ENCODE data around the gene NFE2L2. TPM values are rescaled to one million over a fixed set of nuclear protein-coding genes. Genes with fewer than 3 reads are reported as not detected.

Gene NFE2L2
- total RNA-seq, 1 experiment from 2014 or later = 24.2 TPM

DNA sequence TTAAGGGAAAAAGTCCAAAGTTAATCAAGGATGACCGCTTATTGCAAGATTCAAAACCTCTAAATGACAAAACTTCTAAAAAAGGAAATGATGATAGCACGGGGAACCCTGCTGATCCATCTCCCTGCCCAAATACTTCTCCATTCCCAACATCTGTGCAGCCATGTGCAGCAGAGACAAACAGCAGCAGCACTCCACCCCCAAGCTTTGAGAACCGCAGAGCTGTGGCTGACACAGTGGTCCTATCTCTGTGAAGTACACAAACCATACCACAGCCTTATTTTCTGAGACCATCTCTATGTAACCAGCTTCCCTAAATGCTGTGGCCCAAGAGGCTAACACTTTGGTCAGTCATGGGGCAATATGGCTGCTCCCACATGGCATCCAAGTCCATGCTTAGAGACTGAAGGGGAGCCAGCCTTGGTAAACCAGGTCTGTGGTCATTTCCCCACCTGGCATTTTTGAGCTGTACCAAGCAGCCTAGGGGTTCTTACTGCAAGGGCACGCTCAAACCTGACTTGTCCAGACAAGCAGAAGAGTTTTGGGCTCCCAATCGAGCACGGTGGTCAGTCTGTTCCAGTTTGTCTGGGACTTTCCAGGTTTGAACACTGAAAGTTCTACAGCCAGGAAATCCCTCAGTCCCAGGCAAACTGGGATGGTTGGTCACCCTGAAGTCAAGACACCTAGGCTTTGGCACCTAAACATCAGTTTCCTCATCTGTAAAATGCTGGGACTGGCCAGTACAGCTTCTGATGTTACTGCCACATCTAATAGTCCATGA lies 17.1 kb upstream of the NFE2L2 start:
- ATAC-seq (no peak), DNase-seq (no peak)
- no peaks in the 10 kb centered on the region for H4K20me1 ChIP-seq (ENCODE audit: low read length)
- H3F3A ChIP-seq (ENCODE audit: low read length, unreplicated experiment) = no peaks in the 10 kb centered on the region
- intact Hi-C loops (cut with micrococcal nuclease) = no loop called here
- H3K36me3 ChIP-seq (ENCODE audit: low read depth, low read length) = no peaks in the 10 kb centered on the region
- no peaks in the 10 kb centered on the region for H3K9me2 ChIP-seq (replicated peaks; ENCODE audit: low read length)
- H3K79me2 ChIP-seq (ENCODE audit: low read length) = no peaks in the 10 kb centered on the region
- no peaks in the 10 kb centered on the region for H3K9me3 ChIP-seq (ENCODE audit: low read length)
- no peak overlapping the region for H3K4me2 ChIP-seq (ENCODE audit: low read length)
- no peak overlapping the region for H3K4me3 ChIP-seq (ENCODE audit: low read length)
- no TSS peak for BruUV-seq (replicated peaks)
- H3K27ac ChIP-seq (ENCODE audit: low read length) = no peak overlapping the region
- no peak overlapping the region for H2AFZ ChIP-seq (ENCODE audit: low read length)
- TF ChIP-seq EZH2phosphoT487 (IDR thresholded peaks at IDR 0.05; ENCODE audit: borderline replicate concordance, low read length) (no peak), EZH2 (IDR thresholded peaks at IDR 0.05; ENCODE audit: low read length, unreplicated experiment) (no peak)
- TF ChIP-seq, protein P1, sequence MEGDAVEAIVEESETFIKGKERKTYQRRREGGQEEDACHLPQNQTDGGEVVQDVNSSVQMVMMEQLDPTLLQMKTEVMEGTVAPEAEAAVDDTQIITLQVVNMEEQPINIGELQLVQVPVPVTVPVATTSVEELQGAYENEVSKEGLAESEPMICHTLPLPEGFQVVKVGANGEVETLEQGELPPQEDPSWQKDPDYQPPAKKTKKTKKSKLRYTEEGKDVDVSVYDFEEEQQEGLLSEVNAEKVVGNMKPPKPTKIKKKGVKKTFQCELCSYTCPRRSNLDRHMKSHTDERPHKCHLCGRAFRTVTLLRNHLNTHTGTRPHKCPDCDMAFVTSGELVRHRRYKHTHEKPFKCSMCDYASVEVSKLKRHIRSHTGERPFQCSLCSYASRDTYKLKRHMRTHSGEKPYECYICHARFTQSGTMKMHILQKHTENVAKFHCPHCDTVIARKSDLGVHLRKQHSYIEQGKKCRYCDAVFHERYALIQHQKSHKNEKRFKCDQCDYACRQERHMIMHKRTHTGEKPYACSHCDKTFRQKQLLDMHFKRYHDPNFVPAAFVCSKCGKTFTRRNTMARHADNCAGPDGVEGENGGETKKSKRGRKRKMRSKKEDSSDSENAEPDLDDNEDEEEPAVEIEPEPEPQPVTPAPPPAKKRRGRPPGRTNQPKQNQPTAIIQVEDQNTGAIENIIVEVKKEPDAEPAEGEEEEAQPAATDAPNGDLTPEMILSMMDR (conservative IDR thresholded peaks at IDR 0.05; ENCODE audit: low read depth, low read length) = no peak
- ChIA-PET POLR2A (ENCODE audit: unreplicated experiment) (no interaction called here), CTCF (no interaction called here)
- no peaks in the 10 kb centered on the region for H3K4me1 ChIP-seq (ENCODE audit: insufficient read depth, low read length)
- no peaks in the 10 kb centered on the region for H3K27me3 ChIP-seq (ENCODE audit: low read length)
- no peak overlapping the region for H3K9ac ChIP-seq (ENCODE audit: low read length)

- Histone ChIP-seq H3K4me2 (ENCODE audit: low read length) (no peak overlapping the region), H3K27ac (ENCODE audit: low read length) (no peak overlapping the region), H3K79me2 (ENCODE audit: low read length) (no peaks in the 10 kb centered on the region), H2AFZ (ENCODE audit: low read length) (no peak overlapping the region), H3K27me3 (ENCODE audit: low read length) (no peaks in the 10 kb centered on the region), H3K4me1 (ENCODE audit: insufficient read depth, low read length) (no peaks in the 10 kb centered on the region), H3K9me3 (ENCODE audit: low read length) (no peaks in the 10 kb centered on the region), H3K9ac (ENCODE audit: low read length) (no peak overlapping the region), H3F3A (ENCODE audit: low read length, unreplicated experiment) (no peaks in the 10 kb centered on the region), H3K9me2 (replicated peaks; ENCODE audit: low read length) (no peaks in the 10 kb centered on the region), H3K4me3 (ENCODE audit: low read length) (no peak overlapping the region), H3K36me3 (ENCODE audit: low read depth, low read length) (no peaks in the 10 kb centered on the region), H4K20me1 (ENCODE audit: low read length) (no peaks in the 10 kb centered on the region)
- ATAC-seq (no peak), DNase-seq (no peak)
- BruUV-seq (replicated peaks) = no TSS peak
- ChIA-PET POLR2A (ENCODE audit: unreplicated experiment) (no interaction called here), CTCF (no interaction called here)
- intact Hi-C loops (cut with micrococcal nuclease) = no loop called here
- TF ChIP-seq EZH2 (IDR thresholded peaks at IDR 0.05; ENCODE audit: low read length, unreplicated experiment) (no peak), EZH2phosphoT487 (IDR thresholded peaks at IDR 0.05; ENCODE audit: borderline replicate concordance, low read length) (no peak)
- TF ChIP-seq, protein P1 (conservative IDR thresholded peaks at IDR 0.05; ENCODE audit: low read depth, low read length) = no peak
These were observed 15.3 kb upstream of the NFE2L2 start for GRCh38 chr2:177279847-177280246.

DNA sequence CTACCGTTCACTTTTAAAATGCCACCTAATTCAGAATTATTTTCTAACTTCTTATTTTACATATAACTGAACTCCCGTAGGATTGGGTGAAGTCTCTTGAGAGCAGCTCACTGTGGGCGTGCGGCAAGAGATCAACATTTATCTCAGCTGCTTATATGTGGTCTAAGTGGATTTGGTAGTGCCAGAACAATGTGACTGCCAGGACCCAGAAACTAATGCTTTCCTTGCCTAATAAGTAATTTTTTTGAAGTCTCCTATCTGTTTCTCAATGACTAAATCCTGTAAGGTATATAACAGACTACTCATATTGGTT lies 11.2 kb upstream of the NFE2L2 start:
- Histone ChIP-seq H3K79me2 (ENCODE audit: low read length) (no peaks in the 10 kb centered on the region), H3K4me3 (ENCODE audit: low read length) (no peak overlapping the region), H3K4me2 (ENCODE audit: low read length) (no peak overlapping the region), H3K27me3 (ENCODE audit: low read length) (no peaks in the 10 kb centered on the region), H3K4me1 (ENCODE audit: insufficient read depth, low read length) (no peaks in the 10 kb centered on the region), H3F3A (ENCODE audit: low read length, unreplicated experiment) (no peaks in the 10 kb centered on the region), H3K9ac (ENCODE audit: low read length) (no peak overlapping the region), H3K36me3 (ENCODE audit: low read depth, low read length) (no peaks in the 10 kb centered on the region), H3K27ac (ENCODE audit: low read length) (no peak overlapping the region), H2AFZ (ENCODE audit: low read length) (no peak overlapping the region), H3K9me3 (ENCODE audit: low read length) (no peaks in the 10 kb centered on the region), H4K20me1 (ENCODE audit: low read length) (no peaks in the 10 kb centered on the region), H3K9me2 (replicated peaks; ENCODE audit: low read length) (no peaks in the 10 kb centered on the region)
- no peak for DNase-seq
- no TSS peak for BruUV-seq (replicated peaks)
- POLR2A ChIA-PET (ENCODE audit: unreplicated experiment) = no interaction called here
- TF ChIP-seq EZH2 (IDR thresholded peaks at IDR 0.05; ENCODE audit: low read length, unreplicated experiment) (no peak), EZH2phosphoT487 (IDR thresholded peaks at IDR 0.05; ENCODE audit: borderline replicate concordance, low read length) (no peak)
- TF ChIP-seq, protein P1 (conservative IDR thresholded peaks at IDR 0.05; ENCODE audit: low read depth, low read length) = no peak
- no peak for ATAC-seq
- intact Hi-C loops (cut with micrococcal nuclease) = no loop called here
- CTCF ChIA-PET = no interaction called here

Data from PC-3 (cell line).